ENCODE results near the gene TTBK1.

TTBK1 gene

DNA sequence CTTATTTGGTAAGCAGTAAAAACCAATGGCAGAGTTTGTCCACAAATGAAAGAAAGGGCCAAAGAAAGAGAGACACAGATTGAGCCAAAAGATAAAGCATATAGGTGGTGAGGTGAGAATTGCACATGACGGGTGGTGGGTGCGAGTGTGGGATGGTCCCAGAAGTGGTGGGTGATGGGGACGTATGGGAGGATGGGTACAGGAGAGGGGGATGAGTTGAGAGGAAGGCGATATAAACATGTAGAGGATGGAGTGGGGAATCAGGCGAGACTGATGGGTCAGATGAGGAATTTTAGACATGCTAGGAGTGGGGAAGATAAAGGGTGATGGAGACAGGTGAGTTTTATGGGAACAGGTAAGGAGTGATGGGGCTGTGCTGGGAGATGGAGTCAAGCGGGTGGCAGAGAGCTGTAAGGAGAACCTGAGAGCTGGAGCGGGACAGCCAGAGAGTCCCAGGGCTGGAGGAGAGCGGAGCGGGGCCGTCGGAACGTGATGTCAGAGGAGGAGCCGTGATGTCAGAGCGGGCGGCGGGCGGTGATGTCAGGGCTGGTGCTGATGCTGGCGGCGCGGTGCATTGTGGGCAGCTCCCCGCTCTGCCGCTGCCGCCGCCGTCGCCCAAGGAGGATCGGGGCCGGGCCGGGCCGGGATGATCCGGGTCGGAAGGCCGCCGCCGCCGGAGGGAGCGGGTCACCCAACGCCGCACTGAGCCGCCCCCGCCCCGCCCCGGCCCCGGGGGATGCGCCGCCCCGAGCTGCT, at the start of gene TTBK1:
Gene TTBK1 (plus strand): TSS at position 574 of the 756 bp plus-strand sequence. CDS start 3,180 bp downstream, outside the sequence.
- TF ChIP-seq CTCF (IDR thresholded peaks at IDR 0.05; ENCODE audit: low read depth, low read length): no peak
- no peak for DNase-seq (ENCODE audit: extremely low read depth, low read depth)

DNA sequence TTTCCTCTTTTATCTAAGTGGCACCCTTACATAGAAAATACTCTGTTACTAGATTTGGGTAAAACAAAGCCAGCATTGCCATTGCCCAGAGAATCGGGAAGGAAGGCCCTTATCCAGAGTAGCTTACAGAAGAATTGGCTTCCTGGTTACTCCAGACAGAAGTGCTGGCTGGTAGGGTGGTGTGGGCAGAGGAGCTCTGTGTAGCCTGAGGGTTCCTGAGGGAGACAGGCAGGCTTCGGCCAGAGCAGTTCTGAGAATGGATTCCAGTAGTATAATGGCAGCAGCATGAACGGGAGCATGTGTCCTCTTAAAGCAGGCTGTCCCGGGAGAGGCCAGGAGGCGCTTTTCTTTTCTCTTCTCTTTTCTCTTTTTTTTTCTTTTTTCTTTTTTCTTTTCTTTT, 49.4 kb upstream of the TTBK1 start:
- TF ChIP-seq CTCF (IDR thresholded peaks at IDR 0.05; ENCODE audit: low read depth, low read length): no peak
- DNase-seq (ENCODE audit: extremely low read depth, low read depth): no peak

- no peak for TF ChIP-seq CTCF (IDR thresholded peaks at IDR 0.05; ENCODE audit: low read depth, low read length)
- DNase-seq (ENCODE audit: extremely low read depth, low read depth): no peak
Measured at GRCh38 chr6:43196337-43196736, 46.9 kb upstream of the TTBK1 start.

DNA sequence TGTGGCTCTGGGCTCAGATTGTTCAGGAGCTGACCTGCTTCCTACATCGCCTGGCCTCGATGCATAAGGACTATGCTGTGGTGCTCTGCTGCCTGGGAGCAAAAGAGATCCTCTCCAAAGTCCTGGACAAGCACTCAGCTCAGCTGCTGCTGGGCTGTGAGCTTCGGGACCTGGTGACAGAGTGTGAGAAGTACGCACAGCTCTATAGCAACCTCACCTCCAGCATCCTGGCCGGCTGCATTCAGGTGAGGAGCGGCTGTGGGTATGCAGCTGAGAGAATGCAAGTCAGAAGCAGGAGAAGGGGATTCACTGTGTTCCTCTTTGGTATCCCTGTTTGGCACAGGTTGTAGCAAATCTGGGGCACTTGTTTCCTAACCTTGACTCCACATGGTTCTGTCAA, 43.4 kb upstream of the TTBK1 start:
- TF ChIP-seq CTCF (IDR thresholded peaks at IDR 0.05; ENCODE audit: low read depth, low read length): no peak
- no peak for DNase-seq (ENCODE audit: extremely low read depth, low read depth)

DNA sequence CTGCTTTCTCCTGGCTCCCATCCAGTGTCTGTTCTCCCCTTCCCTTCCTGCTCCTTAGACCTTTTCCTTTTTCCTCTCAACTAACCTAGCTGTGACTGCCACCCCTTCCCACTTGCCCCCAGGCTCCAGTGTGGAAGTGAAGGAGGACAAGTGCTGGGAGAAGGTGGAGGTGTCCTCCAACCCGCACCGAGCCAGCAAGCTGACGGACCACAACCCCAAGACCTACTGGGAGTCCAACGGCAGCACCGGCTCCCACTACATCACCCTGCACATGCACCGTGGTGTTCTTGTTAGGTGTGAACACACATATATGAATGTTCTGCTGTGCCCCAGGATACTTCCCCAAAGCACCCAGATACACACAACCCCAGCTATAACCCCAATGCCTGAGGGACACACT, 42.7 kb upstream of the TTBK1 start:
- no peak for TF ChIP-seq CTCF (IDR thresholded peaks at IDR 0.05; ENCODE audit: low read depth, low read length)
- DNase-seq (ENCODE audit: extremely low read depth, low read depth): no peak

DNA sequence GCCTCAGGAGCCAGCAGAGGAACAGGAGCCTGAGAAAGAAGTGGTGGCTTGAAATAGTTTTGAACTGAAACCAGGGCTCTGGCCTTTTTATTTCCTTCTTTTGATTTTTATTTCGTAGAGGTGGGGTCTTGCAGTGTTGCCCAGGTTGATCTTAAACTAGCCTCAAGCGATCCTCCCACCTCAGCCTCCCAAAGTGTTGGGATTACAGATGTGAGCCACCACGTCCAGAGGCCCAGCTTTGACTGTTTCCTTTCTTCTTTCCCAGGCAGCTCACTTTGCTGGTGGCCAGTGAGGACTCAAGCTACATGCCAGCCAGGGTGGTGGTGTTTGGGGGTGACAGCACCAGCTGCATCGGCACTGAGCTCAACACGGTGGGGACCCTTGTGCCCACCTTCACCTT, 40.8 kb upstream of the TTBK1 start:
- no peak for DNase-seq (ENCODE audit: extremely low read depth, low read depth)
- no peak for TF ChIP-seq CTCF (IDR thresholded peaks at IDR 0.05; ENCODE audit: low read depth, low read length)

GRCh38 chr6:43203029-43203717, 40.1 kb upstream of the TTBK1 start:
- no peak for DNase-seq (ENCODE audit: extremely low read depth, low read depth)
- TF ChIP-seq CTCF (IDR thresholded peaks at IDR 0.05; ENCODE audit: low read depth, low read length): no peak

Data from AG09319 (cell line).